ENCODE results near the gene TOX4.
A peak's percentile ranks its signal among the peaks of the same experiment; 100 is the strongest.

TOX4 gene

DNA sequence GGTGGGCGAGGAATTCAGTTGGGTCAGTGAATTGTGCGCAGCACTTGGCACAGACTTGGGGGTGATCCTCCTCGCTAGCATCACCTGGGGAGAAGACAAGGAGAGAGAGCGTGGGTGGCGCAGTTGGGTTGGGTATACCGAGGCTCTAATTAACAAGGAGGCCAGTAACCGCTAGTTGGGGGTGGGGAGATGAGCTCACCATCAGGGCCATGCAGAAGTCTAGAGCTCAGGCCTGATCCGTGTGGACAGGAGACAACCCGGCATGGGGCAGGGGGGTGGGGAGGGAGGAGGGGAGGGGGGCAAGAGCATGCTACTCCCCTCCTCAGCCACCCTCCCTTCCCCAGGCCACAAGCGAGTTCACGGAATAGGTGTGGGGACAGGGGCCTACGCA, 48.6 kb downstream of the TOX4 start:
- Histone ChIP-seq H3K4me3 (ENCODE audit: low read depth in 1 of 2, low read length in 2 of 2) (peak overlapping the region; percentile 67 to 86), H3K27me3 (ENCODE audit: low read depth, low read length) (no peaks in the 10 kb centered on the region), H3K4me1 (ENCODE audit: control insufficient read depth in 1 of 2, insufficient read depth in 2 of 2, low read length in 2 of 2) (peaks cover 0 to 49% of the 10 kb centered on the region in 2 donors), H3K9me3 (ENCODE audit: control insufficient read depth in 1 of 2, low read length in 2 of 2) (no peaks in the 10 kb centered on the region), H3K27ac (ENCODE audit: low read length) (no peak overlapping the region), H3K36me3 (ENCODE audit: control insufficient read depth in 1 of 2, insufficient read depth in 2 of 2, low read length in 2 of 2) (peaks cover 0 to 14% of the 10 kb centered on the region in 2 donors)

DNA sequence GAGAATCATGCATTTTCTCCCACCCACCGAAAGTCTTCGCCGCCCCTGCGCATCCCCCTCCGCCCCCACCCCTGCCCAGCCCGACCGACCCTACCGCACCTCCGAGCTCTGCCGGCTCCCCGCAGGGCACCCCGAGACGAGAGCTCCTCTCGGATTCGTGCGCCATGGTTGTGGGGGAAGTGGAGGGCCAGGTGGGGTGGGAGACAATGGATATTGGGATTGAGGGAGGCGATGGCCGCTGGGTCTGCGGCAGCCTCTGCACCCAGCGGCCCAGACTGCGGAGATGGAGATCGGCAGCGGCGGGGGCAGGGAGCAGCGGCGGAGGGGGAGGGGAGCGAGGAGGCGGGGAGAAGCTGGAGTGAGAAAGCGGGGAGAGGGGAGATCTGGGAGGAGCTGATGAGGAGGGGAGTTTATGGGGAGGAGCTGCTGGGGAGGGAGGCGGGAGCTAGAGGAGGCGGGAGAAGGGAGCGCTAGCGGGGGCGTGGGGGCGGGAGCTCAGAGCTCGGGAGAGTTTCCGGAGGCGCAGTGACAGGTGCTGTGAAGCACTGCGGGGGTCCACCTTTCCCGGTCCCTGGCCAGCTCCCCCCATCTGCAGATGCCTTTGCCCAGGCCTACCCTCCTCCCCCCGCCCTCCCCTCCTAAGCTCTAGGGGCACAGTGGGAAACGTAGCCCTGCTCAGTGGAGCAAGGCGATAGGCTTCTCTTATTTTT, 49.1 kb downstream of the TOX4 start, which contains the start of gene SALL2:
TSS of gene SALL2 (minus strand) at position 385 of the 710 bp plus-strand sequence. CDS start at position 166, 219 bp downstream.
- Histone ChIP-seq H3K27me3 (ENCODE audit: low read depth, low read length) (no peaks in the 10 kb centered on the region), H3K4me1 (ENCODE audit: control insufficient read depth in 1 of 2, insufficient read depth in 2 of 2, low read length in 2 of 2) (peaks cover 0 to 47% of the 10 kb centered on the region in 2 donors), H3K4me3 (ENCODE audit: low read depth in 1 of 2, low read length in 2 of 2) (peak within 1 kb of the TSS; percentile 67 to 86), H3K9me3 (ENCODE audit: control insufficient read depth in 1 of 2, low read length in 2 of 2) (no peaks in the 10 kb centered on the region), H3K36me3 (ENCODE audit: control insufficient read depth in 1 of 2, insufficient read depth in 2 of 2, low read length in 2 of 2) (peaks cover 0 to 14% of the 10 kb centered on the region in 2 donors), H3K27ac (ENCODE audit: low read length) (peak within 1 kb of the TSS; percentile 39)

DNA sequence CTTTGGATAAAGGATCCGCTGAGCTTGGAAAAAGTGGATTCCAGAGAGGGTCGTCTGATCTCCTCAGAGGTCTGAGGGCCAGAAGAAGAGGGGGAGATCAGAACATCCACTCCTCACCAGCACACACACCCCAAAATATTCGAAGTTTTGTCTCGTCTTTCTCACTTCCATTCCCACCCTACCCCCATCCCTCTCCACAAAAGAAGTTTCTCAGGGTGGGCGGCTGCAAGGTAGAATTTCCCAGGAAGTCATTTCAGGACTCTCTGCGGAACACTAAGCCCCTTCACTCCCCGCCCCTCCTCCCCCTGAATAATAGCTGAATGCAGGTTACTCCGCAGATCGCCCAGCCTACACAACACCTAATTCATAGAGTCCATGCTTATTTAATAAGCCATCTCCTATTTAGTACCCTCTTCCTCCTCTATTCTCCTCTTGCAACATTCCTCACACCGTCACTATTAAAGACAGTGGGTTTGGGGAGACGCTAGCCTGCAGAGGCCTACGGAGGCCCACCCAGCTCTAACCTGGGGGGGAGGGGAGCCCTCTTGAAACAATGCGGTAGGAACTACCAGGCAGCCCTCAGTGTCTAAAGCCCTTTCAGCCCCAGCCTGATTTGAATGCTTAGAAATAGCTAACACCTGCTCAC, 49.8 kb downstream of the TOX4 start:
- H3K27ac ChIP-seq (ENCODE audit: low read length), result peak overlapping the region; percentile 39
- H3K4me1 ChIP-seq (ENCODE audit: control insufficient read depth in 1 of 2, insufficient read depth in 2 of 2, low read length in 2 of 2), result peaks cover 0 to 40% of the 10 kb centered on the region in 2 donors
- peaks cover 0 to 14% of the 10 kb centered on the region in 2 donors for H3K36me3 ChIP-seq (ENCODE audit: control insufficient read depth in 1 of 2, insufficient read depth in 2 of 2, low read length in 2 of 2)
- H3K9me3 ChIP-seq (ENCODE audit: control insufficient read depth in 1 of 2, low read length in 2 of 2), result no peaks in the 10 kb centered on the region
- H3K4me3 ChIP-seq (ENCODE audit: low read depth in 1 of 2, low read length in 2 of 2), result peak overlapping the region; percentile 67 to 86
- H3K27me3 ChIP-seq (ENCODE audit: low read depth, low read length), result no peaks in the 10 kb centered on the region

DNA sequence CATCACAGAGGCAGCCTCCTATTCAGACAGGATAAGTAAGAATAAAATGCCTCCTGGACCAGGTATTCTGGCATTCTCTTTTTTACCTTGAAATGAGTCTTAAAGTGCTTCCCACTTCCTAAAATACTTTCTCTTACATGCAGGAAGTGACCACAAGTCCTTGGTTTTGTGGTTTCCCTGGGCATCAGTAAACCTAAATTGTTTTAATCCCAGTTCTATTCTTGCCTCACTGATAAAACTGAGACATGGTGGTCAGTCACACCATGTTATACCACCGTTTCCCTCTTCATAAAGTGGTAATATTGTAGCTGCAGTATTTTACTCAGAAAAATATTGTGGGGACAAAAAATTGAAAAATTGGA, 50.3 kb downstream of the TOX4 start:
- Histone ChIP-seq H3K36me3 (ENCODE audit: control insufficient read depth in 1 of 2, insufficient read depth in 2 of 2, low read length in 2 of 2) (peaks cover 0 to 14% of the 10 kb centered on the region in 2 donors), H3K4me1 (ENCODE audit: control insufficient read depth in 1 of 2, insufficient read depth in 2 of 2, low read length in 2 of 2) (peaks cover 0 to 35% of the 10 kb centered on the region in 2 donors), H3K27ac (ENCODE audit: low read length) (no peak overlapping the region), H3K4me3 (ENCODE audit: low read depth in 1 of 2, low read length in 2 of 2) (no peak overlapping the region), H3K9me3 (ENCODE audit: control insufficient read depth in 1 of 2, low read length in 2 of 2) (no peaks in the 10 kb centered on the region), H3K27me3 (ENCODE audit: low read depth, low read length) (no peaks in the 10 kb centered on the region)

DNA sequence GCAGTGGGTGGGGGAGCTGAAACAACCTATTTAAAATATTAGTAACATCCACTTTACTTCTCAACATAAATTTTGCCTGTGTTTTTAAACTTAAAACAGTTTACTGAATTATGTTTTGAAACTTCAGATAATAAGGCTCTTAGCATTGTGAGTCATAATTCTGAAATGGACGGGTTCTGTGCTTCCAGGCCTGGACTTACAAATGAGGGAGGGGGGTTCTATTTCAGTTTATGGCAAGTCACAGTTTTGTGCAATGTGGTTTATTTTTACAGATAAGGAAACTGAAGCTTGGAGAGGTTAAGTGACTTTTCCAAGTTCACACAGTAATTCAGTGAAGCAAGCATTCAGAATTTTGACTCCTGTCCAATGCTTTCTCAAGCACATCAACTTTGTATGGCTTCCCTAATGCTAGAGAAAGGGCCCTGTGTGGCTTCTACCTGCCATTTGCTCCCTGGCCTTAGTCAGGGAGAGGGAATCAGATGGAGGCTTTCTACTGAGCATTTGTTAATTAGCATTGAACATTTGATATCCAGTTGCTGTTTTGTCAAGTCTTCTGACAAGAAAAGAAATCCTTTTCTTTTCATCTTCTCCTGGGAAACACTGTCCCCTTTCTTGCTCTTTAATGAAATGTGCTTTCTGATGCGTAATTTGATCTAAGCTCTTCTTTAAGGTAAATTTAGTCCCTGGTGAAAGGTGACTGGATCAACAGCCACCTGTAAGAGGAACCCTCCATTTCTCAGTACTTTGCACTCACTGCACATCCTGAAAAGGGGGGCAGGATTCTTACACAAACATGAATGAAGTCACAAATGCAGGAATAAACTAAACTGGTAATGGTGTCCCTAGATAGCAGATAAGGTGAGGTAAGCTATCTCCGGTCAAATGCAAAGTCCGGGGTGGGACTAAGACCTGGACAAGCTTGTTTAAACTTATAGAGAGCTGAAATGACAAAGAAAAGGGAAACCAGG, 51.7 kb downstream of the TOX4 start:
- H3K4me3 ChIP-seq (ENCODE audit: low read depth in 1 of 2, low read length in 2 of 2), result no peak overlapping the region
- H3K4me1 ChIP-seq (ENCODE audit: control insufficient read depth in 1 of 2, insufficient read depth in 2 of 2, low read length in 2 of 2), result peaks cover 0 to 26% of the 10 kb centered on the region in 2 donors
- H3K27ac ChIP-seq (ENCODE audit: low read length), result no peak overlapping the region
- H3K36me3 ChIP-seq (ENCODE audit: control insufficient read depth in 1 of 2, insufficient read depth in 2 of 2, low read length in 2 of 2), result peaks cover 0 to 6% of the 10 kb centered on the region in 2 donors
- H3K27me3 ChIP-seq (ENCODE audit: low read depth, low read length), result no peaks in the 10 kb centered on the region
- no peaks in the 10 kb centered on the region for H3K9me3 ChIP-seq (ENCODE audit: control insufficient read depth in 1 of 2, low read length in 2 of 2)

DNA sequence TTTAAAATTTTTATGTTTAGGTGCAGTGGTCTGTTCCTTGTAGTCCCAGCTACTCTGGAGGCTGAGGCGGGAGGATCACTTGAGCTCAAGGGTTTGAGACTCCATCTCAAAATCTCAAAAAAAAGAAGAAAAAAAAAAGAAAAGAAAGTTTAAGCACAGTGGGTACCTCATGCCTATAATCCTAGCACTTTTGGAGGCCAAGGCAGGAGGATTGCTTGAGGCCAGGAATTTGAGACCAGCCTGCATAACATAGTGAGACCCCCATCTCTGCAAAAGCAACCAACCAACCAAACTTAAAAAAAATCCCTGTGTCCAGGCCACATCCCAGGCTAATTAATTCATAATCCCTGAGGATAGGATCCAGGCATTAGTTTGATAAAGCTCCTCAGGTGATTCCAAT, 52.5 kb downstream of the TOX4 start:
- peaks cover 0 to 17% of the 10 kb centered on the region in 2 donors for H3K4me1 ChIP-seq (ENCODE audit: control insufficient read depth in 1 of 2, insufficient read depth in 2 of 2, low read length in 2 of 2)
- H3K27ac ChIP-seq (ENCODE audit: low read length), result no peak overlapping the region
- H3K4me3 ChIP-seq (ENCODE audit: low read depth in 1 of 2, low read length in 2 of 2), result no peak overlapping the region
- H3K27me3 ChIP-seq (ENCODE audit: low read depth, low read length), result no peaks in the 10 kb centered on the region
- peaks cover 0 to under 1% of the 10 kb centered on the region in 2 donors for H3K36me3 ChIP-seq (ENCODE audit: control insufficient read depth in 1 of 2, insufficient read depth in 2 of 2, low read length in 2 of 2)
- no peaks in the 10 kb centered on the region for H3K9me3 ChIP-seq (ENCODE audit: control insufficient read depth in 1 of 2, low read length in 2 of 2)

DNA sequence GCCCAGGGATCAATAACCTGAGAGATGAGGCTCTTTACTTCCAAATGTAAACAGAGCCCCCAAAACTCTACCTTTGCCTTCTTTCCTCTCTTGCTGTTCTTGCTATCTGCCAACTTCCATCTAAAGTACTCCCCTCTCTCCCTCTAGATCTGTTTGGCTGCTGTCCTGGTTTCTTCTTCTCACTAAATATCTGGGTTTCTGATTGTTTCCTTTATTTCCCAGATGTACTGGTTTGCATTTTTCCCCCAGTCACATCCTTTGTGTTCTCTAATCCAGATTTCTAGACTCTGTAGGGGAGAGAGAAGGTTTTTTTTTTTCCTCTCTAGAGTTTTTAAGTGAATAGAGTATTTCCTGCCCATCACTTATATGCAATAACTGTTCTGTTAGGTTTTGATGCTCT, 56.3 kb downstream of the TOX4 start:
- Histone ChIP-seq H3K4me1 (ENCODE audit: control insufficient read depth in 1 of 2, insufficient read depth in 2 of 2, low read length in 2 of 2) (no peaks in the 10 kb centered on the region), H3K9me3 (ENCODE audit: control insufficient read depth in 1 of 2, low read length in 2 of 2) (no peaks in the 10 kb centered on the region), H3K36me3 (ENCODE audit: control insufficient read depth in 1 of 2, insufficient read depth in 2 of 2, low read length in 2 of 2) (no peaks in the 10 kb centered on the region), H3K27me3 (ENCODE audit: low read depth, low read length) (peaks cover 6% of the 10 kb centered on the region), H3K4me3 (ENCODE audit: low read depth in 1 of 2, low read length in 2 of 2) (no peak overlapping the region), H3K27ac (ENCODE audit: low read length) (no peak overlapping the region)

DNA sequence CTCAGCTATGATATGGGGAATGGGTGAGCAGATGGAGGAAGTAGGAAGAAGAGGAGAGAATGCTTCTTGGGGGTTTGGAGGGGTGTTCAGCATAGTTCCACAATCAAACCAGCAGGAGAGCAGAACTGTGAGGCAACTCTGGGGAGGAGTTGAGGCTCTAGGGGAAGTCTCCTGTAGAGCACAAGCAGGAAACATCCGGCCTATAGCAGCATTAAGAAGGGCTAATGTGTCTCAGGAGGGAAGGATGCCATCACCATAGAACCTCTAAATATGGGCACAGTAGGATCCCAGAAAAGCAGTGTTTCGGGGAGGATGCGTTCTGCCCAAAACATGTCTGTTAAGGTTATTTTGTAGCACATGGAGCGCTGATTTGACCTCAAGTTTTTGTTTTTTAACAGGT, 57.6 kb downstream of the TOX4 start:
- H3K36me3 ChIP-seq (ENCODE audit: control insufficient read depth in 1 of 2, insufficient read depth in 2 of 2, low read length in 2 of 2), result no peaks in the 10 kb centered on the region
- no peaks in the 10 kb centered on the region for H3K4me1 ChIP-seq (ENCODE audit: control insufficient read depth in 1 of 2, insufficient read depth in 2 of 2, low read length in 2 of 2)
- H3K27me3 ChIP-seq (ENCODE audit: low read depth, low read length), result peaks cover 6% of the 10 kb centered on the region
- no peak overlapping the region for H3K27ac ChIP-seq (ENCODE audit: low read length)
- no peak overlapping the region for H3K4me3 ChIP-seq (ENCODE audit: low read depth in 1 of 2, low read length in 2 of 2)
- no peaks in the 10 kb centered on the region for H3K9me3 ChIP-seq (ENCODE audit: control insufficient read depth in 1 of 2, low read length in 2 of 2)

DNA sequence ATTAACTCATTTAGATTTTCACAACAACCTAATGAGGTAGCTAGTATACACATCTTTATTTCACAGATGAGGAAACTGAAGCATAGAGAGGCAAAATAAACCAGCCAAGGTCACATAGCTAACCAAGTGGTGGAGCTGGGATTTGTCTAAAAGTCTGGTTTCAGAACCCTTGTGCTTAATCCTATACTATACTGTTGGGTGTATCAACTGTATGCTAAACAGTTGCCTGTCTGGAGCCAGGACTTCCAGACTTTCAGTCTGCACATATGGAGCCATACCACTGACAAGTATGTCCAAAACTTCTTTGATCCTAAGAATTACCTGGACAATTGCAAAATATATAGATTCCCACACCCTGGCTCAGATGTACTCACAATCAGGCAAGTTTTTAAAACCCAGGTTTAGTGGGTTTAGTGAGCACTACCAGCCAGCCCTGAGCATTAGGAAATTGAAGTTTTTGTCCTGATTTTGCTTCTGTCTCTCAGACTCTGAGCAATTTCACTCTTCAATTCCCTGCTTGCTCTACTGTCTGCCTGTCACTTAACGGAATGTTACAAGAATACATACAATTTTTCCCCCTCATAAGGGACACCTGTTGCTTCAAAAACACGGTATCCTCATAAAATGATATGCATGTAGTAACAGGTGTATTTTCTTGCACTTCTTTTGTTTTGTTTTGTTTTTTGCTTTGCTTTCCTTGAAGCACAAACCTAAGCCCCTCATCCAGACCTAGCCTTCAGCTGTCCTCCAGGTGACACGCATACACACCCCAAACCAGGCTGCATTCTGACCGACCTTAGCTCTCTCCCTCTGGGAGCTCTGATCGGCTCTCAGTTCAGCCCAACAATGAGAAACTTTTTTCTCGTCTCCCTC, 58.8 kb downstream of the TOX4 start:
- peak overlapping the region; percentile 63 to 75 for H3K4me3 ChIP-seq (ENCODE audit: low read depth in 1 of 2, low read length in 2 of 2)
- H3K9me3 ChIP-seq (ENCODE audit: control insufficient read depth in 1 of 2, low read length in 2 of 2), result no peaks in the 10 kb centered on the region
- no peaks in the 10 kb centered on the region for H3K4me1 ChIP-seq (ENCODE audit: control insufficient read depth in 1 of 2, insufficient read depth in 2 of 2, low read length in 2 of 2)
- peaks cover 6% of the 10 kb centered on the region for H3K27me3 ChIP-seq (ENCODE audit: low read depth, low read length)
- no peaks in the 10 kb centered on the region for H3K36me3 ChIP-seq (ENCODE audit: control insufficient read depth in 1 of 2, insufficient read depth in 2 of 2, low read length in 2 of 2)
- peak overlapping the region; percentile 2 for H3K27ac ChIP-seq (ENCODE audit: low read length)

DNA sequence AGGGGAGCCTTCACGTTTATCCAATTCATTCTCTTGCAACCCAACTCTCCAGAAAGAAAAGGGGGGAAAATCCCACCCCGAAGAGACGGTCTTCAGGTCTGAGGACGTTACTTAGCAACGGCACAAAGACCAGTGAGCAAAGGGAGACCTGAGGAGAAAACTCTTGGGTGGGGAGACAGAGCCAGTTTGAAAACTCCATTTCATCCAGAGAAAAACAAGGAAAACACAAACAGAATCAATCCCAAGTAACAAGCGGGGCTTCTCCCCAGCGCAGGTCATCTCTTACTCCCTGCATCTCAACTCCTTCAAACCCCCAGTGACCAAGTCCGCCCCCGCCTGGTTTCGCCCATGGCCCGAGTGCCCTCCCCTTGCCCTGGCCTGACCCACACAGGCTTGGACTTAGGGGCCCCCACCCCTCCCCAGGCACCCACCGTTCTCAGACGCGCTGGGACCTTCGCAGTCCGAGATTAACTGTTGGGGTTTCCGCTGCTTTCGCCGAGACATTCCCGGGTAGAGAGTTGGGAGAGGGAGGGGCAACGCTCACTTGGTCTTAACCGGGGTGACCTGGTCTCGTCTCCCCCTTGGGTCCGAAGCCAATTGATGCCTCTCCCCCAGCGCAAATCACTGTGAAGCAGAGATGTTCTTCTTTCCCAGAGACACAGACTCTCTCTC, 59.6 kb downstream of the TOX4 start:
- Histone ChIP-seq H3K36me3 (ENCODE audit: control insufficient read depth in 1 of 2, insufficient read depth in 2 of 2, low read length in 2 of 2) (no peaks in the 10 kb centered on the region), H3K4me3 (ENCODE audit: low read depth in 1 of 2, low read length in 2 of 2) (peak overlapping the region; percentile 63 to 75), H3K9me3 (ENCODE audit: control insufficient read depth in 1 of 2, low read length in 2 of 2) (no peaks in the 10 kb centered on the region), H3K4me1 (ENCODE audit: control insufficient read depth in 1 of 2, insufficient read depth in 2 of 2, low read length in 2 of 2) (no peaks in the 10 kb centered on the region), H3K27me3 (ENCODE audit: low read depth, low read length) (peaks cover 6% of the 10 kb centered on the region), H3K27ac (ENCODE audit: low read length) (peak overlapping the region; percentile 2)

Data from muscle layer of duodenum (tissue), 2 donors.